Effector memory CD4-positive, alpha-beta T cell (primary cell): ENCODE measurements around the gene CLCN3.
A peak's percentile ranks its signal among the peaks of the same experiment; 100 is the strongest.

Experiments used
- DNase-seq, 3 donors: peaks; one replicate each; pipeline ENCODE4 v3.0.0-alpha.2; 2020
- H3K27ac ChIP-seq: 2 replicates; pipeline ENCODE4 v1.7.0; 2013; ENCODE audit warnings: mild to moderate bottlenecking, low read length, moderate library complexity; ENCODE audit not compliant: insufficient read depth, poor library complexity, severe bottlenecking
- H3K27me3 ChIP-seq: replicated peaks from 2 replicates; pipeline ENCODE4 v1.7.0; 2013; ENCODE audit warnings: mild to moderate bottlenecking, low read length; ENCODE audit not compliant: insufficient read depth, control insufficient read depth, poor library complexity, severe bottlenecking
- H3K36me3 ChIP-seq: 2 replicates; pipeline ENCODE4 v1.7.0; 2013; ENCODE audit warnings: mild to moderate bottlenecking, low read length, moderate library complexity; ENCODE audit not compliant: control insufficient read depth, insufficient read depth
- H3K4me1 ChIP-seq: 2 replicates; pipeline ENCODE4 v1.7.0; 2013; ENCODE audit warnings: low read length, mild to moderate bottlenecking; ENCODE audit not compliant: control insufficient read depth, insufficient read depth, poor library complexity, severe bottlenecking
- H3K4me3 ChIP-seq: 2 replicates; pipeline ENCODE4 v1.7.0; 2013; ENCODE audit warnings: low read length, low read depth, mild to moderate bottlenecking; ENCODE audit not compliant: insufficient read depth, poor library complexity, severe bottlenecking
- H3K9me3 ChIP-seq: 2 replicates; pipeline ENCODE4 v1.7.0; 2013; ENCODE audit warnings: mild to moderate bottlenecking, low read length, moderate library complexity; ENCODE audit not compliant: control insufficient read depth

Gene CLCN3

GRCh38 chr4:169650227-169650936, 30.0 kb downstream of the CLCN3 start:
- H3K4me3 ChIP-seq: no peak overlapping the region

GRCh38 chr4:169652535-169652934, 32.2 kb downstream of the CLCN3 start:
- Histone ChIP-seq H3K27me3 (no peaks in the 10 kb centered on the region), H3K36me3 (no peaks in the 10 kb centered on the region), H3K4me1 (no peaks in the 10 kb centered on the region), H3K9me3 (no peaks in the 10 kb centered on the region), H3K27ac (no peak overlapping the region), H3K4me3 (no peak overlapping the region)
- DNase-seq: no peak

More at GRCh38 chr4:169650227-169650936, 30.0 kb downstream of the CLCN3 start:
- Histone ChIP-seq H3K9me3 (no peaks in the 10 kb centered on the region), H3K4me1 (no peaks in the 10 kb centered on the region), H3K27me3 (no peaks in the 10 kb centered on the region), H3K27ac (no peak overlapping the region), H3K36me3 (no peaks in the 10 kb centered on the region)
- DNase-seq: no peak

- no peak for DNase-seq
- no peak overlapping the region for H3K27ac ChIP-seq
- no peaks in the 10 kb centered on the region for H3K27me3 ChIP-seq
- no peaks in the 10 kb centered on the region for H3K9me3 ChIP-seq
- peaks cover 4% of the 10 kb centered on the region for H3K4me1 ChIP-seq
- H3K36me3 ChIP-seq: no peaks in the 10 kb centered on the region
- H3K4me3 ChIP-seq: no peak overlapping the region
Measured at GRCh38 chr4:169655401-169655800, 35.0 kb downstream of the CLCN3 start.

- Histone ChIP-seq H3K4me3 (no peak overlapping the region), H3K27ac (no peak overlapping the region), H3K9me3 (no peaks in the 10 kb centered on the region), H3K4me1 (peaks cover 4% of the 10 kb centered on the region), H3K36me3 (no peaks in the 10 kb centered on the region), H3K27me3 (no peaks in the 10 kb centered on the region)
- no peak for DNase-seq
Measured at GRCh38 chr4:169657470-169658107, 37.2 kb downstream of the CLCN3 start.

GRCh38 chr4:169658196-169658595, 37.8 kb downstream of the CLCN3 start:
- Histone ChIP-seq H3K9me3 (no peaks in the 10 kb centered on the region), H3K27me3 (no peaks in the 10 kb centered on the region), H3K4me1 (peaks cover 4% of the 10 kb centered on the region), H3K27ac (no peak overlapping the region), H3K4me3 (no peak overlapping the region), H3K36me3 (no peaks in the 10 kb centered on the region)
- no peak for DNase-seq

GRCh38 chr4:169658975-169659715, 38.8 kb downstream of the CLCN3 start:
- Histone ChIP-seq H3K36me3 (no peaks in the 10 kb centered on the region), H3K4me3 (no peak overlapping the region), H3K4me1 (peaks cover 4% of the 10 kb centered on the region), H3K27me3 (no peaks in the 10 kb centered on the region), H3K27ac (peak overlapping the region; percentile 53), H3K9me3 (no peaks in the 10 kb centered on the region)
- DNase-seq: no peak

- H3K4me1 ChIP-seq: peaks cover 4% of the 10 kb centered on the region
- peak overlapping the region; percentile 53 for H3K27ac ChIP-seq
- no peaks in the 10 kb centered on the region for H3K9me3 ChIP-seq
- H3K4me3 ChIP-seq: peak overlapping the region; percentile 9
- H3K36me3 ChIP-seq: no peaks in the 10 kb centered on the region
- H3K27me3 ChIP-seq: no peaks in the 10 kb centered on the region
- peak; percentile 40 to 54 (median 53) for DNase-seq
Measured at GRCh38 chr4:169659716-169660670, 39.6 kb downstream of the CLCN3 start.

GRCh38 chr4:169660929-169661328, 40.6 kb downstream of the CLCN3 start:
- no peak overlapping the region for H3K27ac ChIP-seq
- no peak overlapping the region for H3K4me3 ChIP-seq
- H3K27me3 ChIP-seq: no peaks in the 10 kb centered on the region
- no peaks in the 10 kb centered on the region for H3K36me3 ChIP-seq
- no peaks in the 10 kb centered on the region for H3K9me3 ChIP-seq
- peaks cover 4% of the 10 kb centered on the region for H3K4me1 ChIP-seq
- no peak for DNase-seq

GRCh38 chr4:169661761-169662160, 41.4 kb downstream of the CLCN3 start:
- Histone ChIP-seq H3K27ac (no peak overlapping the region), H3K9me3 (no peaks in the 10 kb centered on the region), H3K27me3 (no peaks in the 10 kb centered on the region), H3K4me1 (peaks cover 4% of the 10 kb centered on the region), H3K36me3 (no peaks in the 10 kb centered on the region), H3K4me3 (no peak overlapping the region)
- no peak for DNase-seq
